Adrenal gland (tissue), 5 donors: ENCODE results near the gene RNF144B.

ENCODE experiments used
- CTCF ChIP-seq, 6 experiments: fragments of 450-650 bp in 4 of 6; fragments of 200-600 bp in 2 of 6; sonication (generic) in 1 of 6; IDR thresholded peaks; 1 replicate in 5 of 6; 2 replicates in 1 of 6; pipeline versions ENCODE4 v1.5.1 to v1.8.0; 2016 to 2021; ENCODE audit warnings: antibody characterized with exemption in 6 of 6, mild to moderate bottlenecking in 2 of 6, moderate library complexity in 1 of 6
- POLR2A ChIP-seq, 2 donors: fragments of 450-650 bp; IDR thresholded peaks; one replicate each; pipeline ENCODE4 v1.6.1; 2017; ENCODE audit warnings: antibody characterized with exemption in 2 of 2, mild to moderate bottlenecking in 2 of 2, moderate library complexity in 1 of 2
- donor health status: DM: no; HTN: no; CAD: no.

DNA sequence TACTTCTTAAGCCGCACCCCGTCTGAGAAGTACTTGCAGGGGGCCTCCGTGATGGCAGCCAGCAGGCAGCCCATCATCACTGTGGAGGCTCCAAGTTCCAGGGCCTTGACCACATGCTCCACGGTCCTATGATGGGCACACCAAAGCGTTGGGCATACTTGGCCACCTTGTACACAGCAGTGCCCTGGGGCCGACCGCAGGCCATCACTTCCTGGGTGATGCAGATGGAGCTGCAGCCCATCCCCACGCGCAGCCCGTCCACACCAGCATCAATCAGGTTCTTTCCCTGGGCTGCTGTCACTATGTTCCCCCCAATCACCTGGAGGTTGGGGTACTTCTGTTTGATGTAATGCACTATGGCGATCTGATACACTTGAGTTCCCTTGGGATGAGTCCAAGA lies 19.8 kb upstream of the RNF144B start:
- no peak for TF ChIP-seq POLR2A (IDR thresholded peaks at IDR 0.05)
- no peak for TF ChIP-seq CTCF (IDR thresholded peaks at IDR 0.05)
